ENCODE results near the gene LSM14B. TPM values are rescaled to one million over a fixed set of nuclear protein-coding genes. Genes with fewer than 3 reads are reported as not detected.

LSM14B gene
- total RNA-seq, 3 donors from 2014 or later (not counting 1 experiment from before 2014, with no cell fraction given): 41.1 to 56.2 (median 47.3) TPM

- Histone ChIP-seq H3K27ac (ENCODE audit: low read length) (no peak overlapping the region), H3K4me1 (ENCODE audit: control insufficient read depth, insufficient read depth, low read length) (peaks cover 17% of the 10 kb centered on the region), H3K4me3 (ENCODE audit: low read length) (no peak overlapping the region), H3K27me3 (ENCODE audit: control insufficient read depth, insufficient read depth, low read length) (no peaks in the 10 kb centered on the region), H3K9me3 (ENCODE audit: control insufficient read depth, insufficient read depth, low read length) (no peaks in the 10 kb centered on the region), H3K36me3 (ENCODE audit: control insufficient read depth, insufficient read depth, low read length) (peaks cover 63% of the 10 kb centered on the region)
- Mint-ChIP-seq H3K36me3 (peaks cover 22% of the 10 kb centered on the region), H3K9me3 (no peaks in the 10 kb centered on the region), H3K4me1 (peaks cover 37 to 40% of the 10 kb centered on the region in 2 donors), H3K4me3 (no peak overlapping the region), H3K27me3 (ENCODE audit: low read depth in 2 of 2) (no peaks in the 10 kb centered on the region), H3K27ac (no peak overlapping the region)
- TF ChIP-seq CTCF (IDR thresholded peaks at IDR 0.05): no peak
- intact Hi-C loops (cut with micrococcal nuclease): no loop called here
- DNase-seq (no peak), ATAC-seq (no peak)
- WGBS (ENCODE audit: insufficient coverage): 94% methylated on average over 6 of the region's 6 CpGs
Observed at GRCh38 chr20:62127799-62128198, 5.5 kb downstream of the LSM14B start.

GRCh38 chr20:62128502-62128901 is 6.2 kb downstream of the LSM14B start:
- H3K27me3 Mint-ChIP-seq (ENCODE audit: low read depth in 2 of 2): no peaks in the 10 kb centered on the region
- no peaks in the 10 kb centered on the region for H3K9me3 Mint-ChIP-seq
- peaks cover 22% of the 10 kb centered on the region for H3K36me3 Mint-ChIP-seq
- Histone ChIP-seq H3K36me3 (ENCODE audit: control insufficient read depth, insufficient read depth, low read length) (peaks cover 69% of the 10 kb centered on the region), H3K27me3 (ENCODE audit: control insufficient read depth, insufficient read depth, low read length) (no peaks in the 10 kb centered on the region), H3K27ac (ENCODE audit: low read length) (no peak overlapping the region), H3K4me1 (ENCODE audit: control insufficient read depth, insufficient read depth, low read length) (peaks cover 18% of the 10 kb centered on the region), H3K4me3 (ENCODE audit: low read length) (no peak overlapping the region), H3K9me3 (ENCODE audit: control insufficient read depth, insufficient read depth, low read length) (no peaks in the 10 kb centered on the region)
- H3K27ac Mint-ChIP-seq: no peak overlapping the region
- peaks cover 32 to 37% of the 10 kb centered on the region in 2 donors for H3K4me1 Mint-ChIP-seq
- DNase-seq (no peak), ATAC-seq (no peak)
- intact Hi-C loops (cut with micrococcal nuclease): no loop called here
- H3K4me3 Mint-ChIP-seq: no peak overlapping the region
- 90% methylated on average over 6 of the region's 6 CpGs for WGBS (ENCODE audit: insufficient coverage)
- no peak for TF ChIP-seq CTCF (IDR thresholded peaks at IDR 0.05)

GRCh38 chr20:62129731-62130531 is 7.7 kb downstream of the LSM14B start:
- ATAC-seq (no peak), DNase-seq (no peak)
- TF ChIP-seq CTCF (IDR thresholded peaks at IDR 0.05): no peak
- H3K9me3 ChIP-seq (ENCODE audit: control insufficient read depth, insufficient read depth, low read length): no peaks in the 10 kb centered on the region
- Mint-ChIP-seq H3K36me3 (peaks cover 22% of the 10 kb centered on the region), H3K4me3 (no peak overlapping the region), H3K27ac (no peak overlapping the region), H3K9me3 (no peaks in the 10 kb centered on the region), H3K4me1 (peaks cover 22 to 25% of the 10 kb centered on the region in 2 donors), H3K27me3 (ENCODE audit: low read depth in 2 of 2) (no peaks in the 10 kb centered on the region)
- H3K4me1 ChIP-seq (ENCODE audit: control insufficient read depth, insufficient read depth, low read length): peaks cover 11% of the 10 kb centered on the region
- peaks cover 79% of the 10 kb centered on the region for H3K36me3 ChIP-seq (ENCODE audit: control insufficient read depth, insufficient read depth, low read length)
- intact Hi-C loops (cut with micrococcal nuclease): no loop called here
- H3K27me3 ChIP-seq (ENCODE audit: control insufficient read depth, insufficient read depth, low read length): no peaks in the 10 kb centered on the region
- no peak overlapping the region for H3K27ac ChIP-seq (ENCODE audit: low read length)
- H3K4me3 ChIP-seq (ENCODE audit: low read length): no peak overlapping the region
- 73% methylated on average over 20 of the region's 20 CpGs for WGBS (ENCODE audit: insufficient coverage)
